HepG2 (cell line): ENCODE data around the gene FRMD4A.

ENCODE experiments used
- CCDC6 ChIP-seq: sonication (generic); formaldehyde crosslinking; IDR thresholded peaks from 2 replicates; pipeline ENCODE4 v1.8.1; 2022; ENCODE audit warnings: mild to moderate bottlenecking, missing genetic modification reagents, moderate library complexity
- CTCF ChIP-seq: sonication (generic); formaldehyde crosslinking; IDR thresholded peaks from 2 replicates; pipeline ENCODE4 v1.5.0; 2020; ENCODE audit warnings: mild to moderate bottlenecking, missing genetic modification reagents, moderate library complexity
- EED ChIP-seq: sonication (generic); formaldehyde crosslinking; IDR thresholded peaks from 2 replicates; pipeline ENCODE4 v1.5.0; 2020; ENCODE audit warnings: mild to moderate bottlenecking, missing genetic modification reagents
- EZH2 ChIP-seq: conservative IDR thresholded peaks from 2 replicates; pipeline ENCODE4 v1.6.1; 2012; ENCODE audit warnings: mild to moderate bottlenecking, low read depth, low read length, moderate library complexity
- HDAC2 ChIP-seq: sonication (generic); formaldehyde crosslinking; IDR thresholded peaks from 2 replicates; pipeline ENCODE4 v1.4.0; 2020; ENCODE audit warnings: missing genetic modification reagents
- MXI1 ChIP-seq: IDR thresholded peaks from 3 replicates; pipeline ENCODE4 v1.6.1; 2012; ENCODE audit warnings: low read depth, low read length, inconsistent platforms, borderline replicate concordance
- POLR2AphosphoS5 ChIP-seq: IDR thresholded peaks from 2 replicates; pipeline ENCODE4 v1.6.1; 2012; ENCODE audit warnings: low read depth, low read length
- RBM22 ChIP-seq: fragments of 200-400 bp; formaldehyde crosslinking; optimal IDR thresholded peaks from 2 replicates; pipeline ENCODE3; 2017; ENCODE audit warnings: mild to moderate bottlenecking, low read length, moderate library complexity
- TRIM22 ChIP-seq: fragments of 450-650 bp; IDR thresholded peaks from 2 replicates; pipeline ENCODE4 v1.6.1; 2017
- ZNF274 ChIP-seq: sonication (generic); formaldehyde crosslinking; IDR thresholded peaks from 2 replicates; pipeline ENCODE4 v1.5.1; 2020; ENCODE audit warnings: mild to moderate bottlenecking, missing genetic modification reagents
- ZNF510 ChIP-seq: sonication (generic); formaldehyde crosslinking; IDR thresholded peaks from 2 replicates; pipeline ENCODE4 v1.4.0; 2020; ENCODE audit warnings: low read depth, mild to moderate bottlenecking, missing genetic modification reagents
- ZNF597 ChIP-seq: sonication (generic); formaldehyde crosslinking; IDR thresholded peaks from 2 replicates; pipeline ENCODE4 v1.5.0; 2020; ENCODE audit warnings: missing genetic modification reagents
- ZNF740 ChIP-seq: sonication (generic); formaldehyde crosslinking; IDR thresholded peaks from 2 replicates; pipeline ENCODE4 v1.4.0; 2020; ENCODE audit warnings: missing genetic modification reagents
- ZNF788 ChIP-seq: sonication (generic); formaldehyde crosslinking; IDR thresholded peaks from 2 replicates; pipeline ENCODE4 v1.5.0; 2020; ENCODE audit warnings: mild to moderate bottlenecking, missing genetic modification reagents, borderline replicate concordance

- TF ChIP-seq CTCF (no peak), EZH2 (no peak), CCDC6 (CRISPR knock-in tag) (no peak), ZNF788 (CRISPR knock-in tag) (no peak), ZNF597 (CRISPR knock-in tag) (no peak), HDAC2 (CRISPR knock-in tag) (no peak), POLR2AphosphoS5 (no peak), ZNF510 (CRISPR knock-in tag) (no peak), ZNF274 (CRISPR knock-in tag) (no peak), EED (CRISPR knock-in tag) (no peak), RBM22 (no peak), TRIM22 (no peak), MXI1 (no peak), ZNF740 (no peak)
Observed at GRCh38 chr10:14125564-14125963, 205.2 kb downstream of the FRMD4A start.
